Measurements from ENCODE around the gene PPEF1. TPM values are rescaled to one million over a fixed set of nuclear protein-coding genes. Genes with fewer than 3 reads are reported as not detected.
"Not testable (repeated sequence)": the region's sequence is repeated elsewhere in the genome, so short reads cannot be mapped to it uniquely, and the experiment has no call there.

Gene PPEF1
- total RNA-seq, 1 donor from 2014 or later = not detected

DNA sequence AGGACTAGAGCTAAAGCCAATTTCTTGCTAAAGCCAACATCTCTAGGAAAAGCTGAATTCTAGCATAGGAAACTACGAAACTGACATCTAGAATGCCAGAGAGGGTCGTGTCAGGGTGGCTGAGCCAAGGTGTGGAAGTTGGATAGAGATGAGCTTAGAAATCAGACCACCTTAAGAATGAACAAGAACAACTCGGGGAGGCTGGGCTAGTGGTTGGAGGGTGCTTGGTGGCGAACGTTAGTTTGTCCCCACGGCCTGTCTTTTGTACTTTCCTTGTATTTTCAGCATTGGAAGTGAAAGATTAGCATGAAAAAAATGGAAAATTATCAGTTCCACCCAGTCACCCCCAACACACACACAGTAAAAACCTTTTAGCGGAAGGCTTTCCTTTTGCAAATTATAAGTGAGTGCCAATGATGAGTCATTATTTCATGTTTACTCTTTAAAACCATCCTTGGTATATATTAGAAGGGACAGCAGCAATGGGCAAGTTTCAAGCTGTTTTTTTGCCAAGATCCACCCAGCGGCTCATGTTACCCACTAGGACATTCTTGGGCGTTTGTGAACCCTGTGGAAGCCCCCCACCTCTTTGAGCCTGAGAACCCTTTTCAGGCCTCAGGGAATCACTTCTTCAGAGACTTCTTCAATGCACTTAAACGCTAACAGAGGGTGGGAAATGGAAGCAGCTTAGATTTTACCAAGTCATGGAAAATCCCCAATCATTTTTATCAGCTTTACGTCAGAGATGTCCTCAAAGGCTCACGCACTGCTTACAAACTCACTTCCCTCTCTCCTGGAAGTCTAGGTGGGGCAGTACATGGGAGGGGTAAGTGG, 4.9 kb upstream of the PPEF1 start:
- DNase-seq = peak; percentile 28

DNA sequence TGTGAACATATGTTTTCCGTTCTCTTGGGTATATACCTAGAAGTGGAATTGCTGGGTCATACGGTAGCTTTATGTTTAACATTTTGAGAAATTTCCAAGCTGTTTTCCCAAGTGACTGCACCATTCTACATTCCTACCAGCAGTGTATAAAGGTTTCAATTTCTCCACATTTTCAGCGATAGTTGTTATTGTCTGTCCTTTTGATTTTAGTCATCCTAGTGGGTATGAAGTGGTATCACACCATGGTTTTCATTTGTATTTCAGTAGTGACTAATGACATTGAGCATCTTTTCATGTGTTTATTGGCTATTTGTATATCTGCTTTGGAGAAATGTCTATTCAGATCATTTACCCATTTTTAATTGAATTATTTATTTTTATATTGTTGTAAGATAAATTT, 2.4 kb downstream of the PPEF1 start:
- no peak for DNase-seq

DNA sequence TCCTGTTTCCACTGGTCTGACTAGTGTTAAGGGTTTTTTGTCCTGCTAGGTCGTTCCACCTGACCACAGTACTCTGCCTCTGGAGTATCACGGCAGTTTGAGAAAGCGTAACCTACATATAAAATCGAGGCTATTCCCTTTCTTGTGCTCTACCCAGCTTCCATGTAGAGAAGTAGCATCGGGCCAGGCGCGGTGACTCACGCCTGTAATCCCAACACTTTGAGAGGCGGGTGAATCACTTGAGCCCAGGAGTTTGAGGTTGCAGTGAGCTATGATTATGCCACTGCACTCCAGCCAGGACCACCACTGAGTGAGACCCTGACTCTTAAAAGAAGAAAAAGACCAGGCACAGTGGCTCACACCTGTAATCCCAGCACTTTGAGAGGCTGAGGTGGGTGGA, 7.5 kb downstream of the PPEF1 start:
- no peak for DNase-seq

DNA sequence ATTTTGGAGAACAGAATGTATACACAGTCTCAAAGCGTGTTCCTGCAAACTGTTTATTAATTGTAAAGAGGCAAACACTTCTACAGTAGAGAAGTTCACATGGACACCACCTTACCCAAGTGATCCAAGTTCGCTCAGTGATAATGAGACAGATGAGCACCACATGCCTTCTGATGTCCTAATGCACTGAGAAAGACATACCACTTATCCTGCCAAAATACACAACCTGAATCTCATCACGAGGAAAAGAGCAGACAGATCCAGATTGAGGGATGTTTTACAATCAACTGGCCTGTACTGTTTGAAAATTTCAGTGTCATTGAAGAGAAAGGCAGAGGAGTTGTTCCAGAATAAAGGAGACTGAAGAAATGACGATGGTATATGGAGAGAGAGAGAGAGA, 12.4 kb downstream of the PPEF1 start:
- no peak for DNase-seq

DNA sequence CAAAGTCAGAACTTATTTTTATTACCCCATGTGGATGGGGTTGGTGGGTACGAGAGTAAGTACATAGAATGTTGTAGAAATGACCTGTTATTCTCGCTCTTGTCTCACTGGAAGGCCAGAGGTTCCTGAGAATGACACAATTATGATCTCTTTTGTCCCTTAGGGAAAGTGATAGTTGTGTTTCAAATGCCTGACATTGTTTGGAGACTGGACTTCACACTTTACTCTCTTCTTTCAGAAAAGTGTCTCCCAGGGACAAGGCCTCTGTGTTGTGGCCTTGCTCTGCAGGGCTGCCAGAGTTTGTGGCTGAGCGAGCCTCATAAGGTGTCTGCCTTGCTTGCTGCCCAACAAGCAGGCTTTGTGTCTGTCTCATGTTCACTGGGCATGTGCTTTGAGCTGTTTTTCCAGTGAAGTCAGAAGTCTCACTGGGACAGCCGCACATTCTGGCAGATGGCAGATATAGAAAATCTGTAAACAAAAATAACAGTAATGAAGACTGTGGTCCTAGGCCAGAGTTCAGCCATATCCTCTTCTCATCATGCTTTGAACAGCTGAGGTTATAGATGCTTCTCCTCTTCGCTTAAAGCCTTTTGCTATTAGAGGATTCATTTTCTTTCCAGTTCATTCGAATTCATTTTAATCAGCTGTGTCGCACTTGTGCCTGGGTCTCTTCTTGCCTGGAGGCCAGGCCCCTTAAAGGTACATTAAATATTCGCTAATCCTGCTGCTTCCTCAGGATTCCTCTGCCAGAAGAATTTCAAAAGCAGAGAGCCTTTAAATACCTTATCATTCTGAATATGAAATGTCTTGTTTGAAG, 14.4 kb downstream of the PPEF1 start:
- no peak for DNase-seq

DNA sequence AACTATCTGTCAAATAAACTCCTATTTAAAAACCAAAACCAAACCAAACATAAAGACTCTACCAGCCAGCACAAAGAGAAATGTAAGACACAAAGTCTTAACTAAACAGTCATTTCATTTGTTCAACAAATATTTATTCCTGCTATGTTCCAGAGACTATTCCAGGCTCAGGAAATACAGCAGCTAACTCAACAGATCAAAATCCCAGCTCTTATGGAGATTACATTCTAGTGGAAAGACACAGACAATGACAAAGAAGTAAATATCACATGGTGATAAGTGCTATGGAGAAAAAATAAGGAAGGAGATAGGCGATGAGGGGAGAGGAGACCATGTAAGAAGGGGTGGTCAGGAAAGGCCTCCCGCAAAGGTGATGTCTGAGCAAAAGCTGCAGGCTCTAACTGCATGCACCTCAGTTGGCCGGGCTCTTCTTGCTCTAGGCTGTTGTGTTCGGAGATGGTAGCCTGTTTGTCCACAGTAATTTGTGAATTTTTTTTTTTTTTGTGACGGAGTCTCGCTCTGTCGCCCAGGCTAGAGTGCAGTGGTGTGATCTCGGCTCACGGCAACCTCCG, 15.1 kb downstream of the PPEF1 start:
- DNase-seq = no peak

DNA sequence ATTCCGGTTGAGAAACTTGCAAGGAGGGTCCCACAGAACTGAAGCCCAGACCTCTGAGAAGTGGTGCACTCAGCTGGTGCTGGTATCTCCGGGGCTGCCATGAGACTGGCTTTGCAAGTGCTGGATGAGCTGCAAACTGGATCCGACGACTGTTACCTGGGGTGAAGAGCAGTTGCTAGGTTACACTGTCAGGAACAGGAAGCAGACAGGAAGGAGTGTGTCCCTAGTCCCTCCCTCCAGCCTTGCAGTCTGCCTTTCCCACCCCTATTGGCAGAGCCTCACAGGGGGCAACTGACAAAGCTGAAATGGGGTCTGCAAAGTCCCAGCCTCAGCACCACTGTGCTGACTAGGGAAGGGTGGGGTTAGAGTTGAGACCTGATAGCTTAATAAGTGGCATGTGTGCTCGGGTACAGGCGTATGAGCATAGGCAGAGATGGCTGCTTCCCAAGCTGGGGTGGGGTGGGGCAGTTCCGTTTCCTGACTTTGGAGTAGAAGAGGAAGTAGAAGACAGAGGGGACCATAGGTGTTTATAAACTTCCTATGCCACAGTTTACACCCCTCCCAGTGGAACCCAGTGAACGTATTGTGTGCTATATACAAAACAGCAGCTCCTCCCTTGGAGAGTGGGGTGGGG, 18.0 kb downstream of the PPEF1 start:
- DNase-seq = no peak

DNA sequence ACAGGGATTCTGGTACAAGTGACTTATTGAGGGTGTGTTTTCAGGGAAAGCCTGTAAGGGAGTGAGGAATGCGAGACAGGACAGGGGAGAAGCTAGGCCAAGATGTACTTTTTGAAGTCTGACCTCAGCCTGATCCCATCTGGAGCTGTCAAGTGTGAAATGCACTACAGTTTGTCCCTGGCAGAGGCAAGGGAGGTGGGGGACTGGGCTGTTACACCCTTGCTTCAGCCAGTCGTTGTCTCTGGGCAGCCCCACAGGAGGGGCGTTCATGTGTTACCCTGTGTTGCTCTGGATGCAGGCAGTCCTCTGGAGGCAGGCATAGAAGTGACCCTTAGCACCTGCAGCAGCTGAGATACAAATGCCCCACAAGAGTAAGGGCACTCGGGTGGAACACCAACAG, 25.8 kb downstream of the PPEF1 start:
- no peak for DNase-seq

DNA sequence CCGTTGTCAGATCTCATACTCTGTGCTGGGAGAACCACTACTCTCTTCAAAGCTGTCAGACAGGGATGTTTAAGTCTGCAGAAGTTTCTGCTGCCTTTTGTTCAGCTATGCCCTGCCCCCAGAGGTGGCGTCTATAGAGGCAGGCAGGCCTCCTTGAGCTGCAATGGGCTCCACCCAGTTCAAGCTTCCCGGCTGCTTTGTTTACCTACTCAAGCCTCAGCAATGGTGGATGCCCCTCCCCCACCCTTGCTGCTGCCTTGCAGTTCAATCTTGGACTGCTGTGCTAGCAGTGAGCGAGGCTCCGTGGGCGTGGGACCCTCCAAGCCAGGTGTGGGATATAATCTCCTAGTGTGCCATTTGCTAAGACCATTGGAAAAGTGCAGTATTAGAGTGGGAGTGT, 32.2 kb downstream of the PPEF1 start:
- not testable (repeated sequence) for DNase-seq

DNA sequence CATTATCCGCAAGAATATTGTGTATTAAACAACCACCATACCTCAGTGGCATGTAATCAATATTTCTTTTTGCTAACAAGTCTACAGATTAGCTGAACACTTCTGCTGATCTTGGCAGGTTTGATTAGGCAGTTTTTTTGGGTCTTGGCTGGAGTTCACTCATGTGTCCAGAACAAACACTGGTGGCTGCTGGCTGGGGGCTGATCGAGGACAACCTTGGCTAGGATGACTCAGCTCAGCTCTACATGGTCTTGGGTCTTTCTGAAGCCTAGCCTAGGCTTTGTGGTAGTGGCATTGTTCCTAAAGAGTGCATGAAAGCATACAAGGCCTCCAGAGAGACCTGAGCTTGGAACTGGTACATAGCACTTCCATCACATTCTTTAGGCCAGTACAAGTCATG, 41.1 kb downstream of the PPEF1 start:
- DNase-seq = no peak

DNA sequence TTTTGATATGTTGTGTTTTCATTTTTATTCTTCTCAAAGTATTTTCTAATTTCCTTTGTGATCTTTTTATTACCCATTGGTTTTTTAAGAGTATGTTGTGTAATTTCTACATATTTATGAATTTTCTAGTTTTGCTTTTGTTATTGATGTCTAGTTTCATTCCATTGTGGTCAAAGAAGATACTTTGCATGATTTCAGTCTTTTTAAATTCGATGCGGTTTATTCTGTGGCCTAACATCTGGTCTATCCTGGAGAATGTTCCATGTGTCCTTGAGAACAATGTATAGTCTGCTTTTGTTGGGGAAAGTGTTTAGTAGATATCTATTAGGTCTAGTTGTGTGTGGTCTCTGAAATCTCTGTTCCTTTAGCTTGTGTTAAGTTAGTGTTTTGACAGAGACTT, 46.2 kb downstream of the PPEF1 start:
- no peak for DNase-seq

DNA sequence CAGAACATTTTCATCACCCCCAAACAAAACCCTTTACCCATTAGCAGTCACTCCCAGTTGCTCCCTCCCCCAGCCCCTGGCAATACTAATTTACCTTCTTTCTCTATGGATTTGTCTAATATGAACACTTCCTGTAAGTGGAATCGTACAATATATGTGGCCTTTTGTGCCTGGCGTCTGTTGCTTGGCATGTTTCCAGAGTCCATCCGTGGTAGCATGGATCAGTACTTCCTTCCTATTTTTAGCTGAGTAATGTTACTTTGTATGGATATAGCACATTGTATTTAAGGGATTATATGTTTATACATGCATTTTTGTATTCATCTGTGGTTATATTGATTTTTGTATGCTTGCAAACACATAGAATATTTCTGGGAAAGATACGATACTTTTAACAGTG, 48.2 kb downstream of the PPEF1 start:
- DNase-seq = peak; percentile 51

DNA sequence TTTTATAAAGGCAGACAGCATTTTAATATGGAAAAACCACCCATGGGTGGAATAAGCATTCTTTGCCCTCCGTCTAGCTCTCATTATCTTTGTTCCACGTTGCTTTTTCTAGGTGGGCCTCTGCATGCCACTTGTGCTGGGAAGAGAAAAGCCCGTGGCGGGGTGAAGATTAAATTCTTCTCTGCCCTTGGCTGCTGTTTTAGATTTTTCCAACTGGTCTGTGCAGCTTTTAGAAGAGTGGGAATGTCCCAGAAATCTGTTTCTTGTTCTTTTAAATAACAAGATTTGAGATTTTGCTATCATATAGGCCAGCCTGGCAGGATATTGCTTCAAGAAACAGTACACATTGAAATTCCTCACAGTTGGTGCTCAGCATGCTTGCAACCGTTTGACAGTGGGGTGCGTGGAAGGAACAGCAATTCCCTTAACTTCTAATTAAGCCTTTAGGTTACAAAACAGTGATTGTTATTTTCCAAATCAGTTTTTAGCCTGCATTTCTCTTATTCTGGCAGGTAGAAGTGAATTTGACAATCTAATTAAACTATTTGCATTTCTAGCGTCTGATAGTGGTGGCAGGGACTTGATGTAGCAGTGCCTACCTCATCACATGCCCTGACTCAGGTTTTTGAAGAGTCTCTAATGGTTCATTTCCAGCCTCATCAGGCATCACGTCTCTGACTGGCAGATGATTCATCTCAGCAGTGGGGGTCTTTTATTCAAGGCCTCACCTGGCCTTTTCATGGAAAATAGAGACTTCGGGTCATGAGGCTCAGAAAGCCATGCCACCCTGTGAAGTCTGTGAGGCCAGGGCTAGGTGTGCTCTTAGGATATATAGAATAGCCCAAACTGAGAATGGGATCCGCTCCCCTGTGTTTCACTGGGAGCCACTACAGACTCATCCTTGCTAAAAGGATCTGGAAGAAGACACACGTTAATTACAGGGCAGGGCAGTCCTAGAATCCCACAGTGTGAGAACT, 50.8 kb downstream of the PPEF1 start:
- DNase-seq = no peak

DNA sequence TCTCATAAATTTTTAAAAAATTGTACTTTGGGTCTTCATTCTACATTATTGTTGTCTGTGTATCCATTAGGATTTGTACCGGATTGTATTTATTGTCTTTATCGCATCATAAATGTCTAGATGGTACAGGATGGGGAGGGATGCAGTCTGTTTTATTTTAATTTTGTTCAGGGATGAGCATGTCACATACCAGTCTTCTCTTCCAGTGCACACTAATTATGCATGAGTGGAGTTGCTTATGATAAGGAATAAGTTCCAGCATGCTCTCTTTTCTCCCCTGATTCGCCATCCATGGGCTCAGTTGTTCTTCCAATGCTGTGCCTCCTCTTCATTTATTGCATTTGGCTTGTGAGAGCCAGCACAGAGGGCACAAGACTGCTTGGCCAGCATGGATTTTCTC, 54.3 kb downstream of the PPEF1 start:
- DNase-seq = no peak

DNA sequence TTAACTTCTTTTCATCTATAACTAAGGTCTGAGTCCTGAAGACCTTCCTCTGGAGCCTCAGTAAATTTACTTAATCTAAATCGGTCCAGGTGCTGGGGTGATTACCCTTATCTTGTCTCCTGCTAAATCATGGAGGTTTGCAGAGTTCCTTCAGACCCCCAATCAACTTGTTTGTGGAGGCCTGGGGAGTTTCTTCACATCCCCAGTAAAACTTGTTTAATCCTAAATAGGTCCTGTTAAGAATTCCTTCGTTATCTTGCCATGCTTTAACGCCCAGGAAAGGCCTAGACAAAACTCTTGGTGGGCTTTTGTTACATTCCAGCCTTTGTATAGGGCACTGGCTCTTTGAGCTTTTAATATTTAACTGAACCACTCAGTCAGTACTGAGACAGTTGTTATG, 55.7 kb downstream of the PPEF1 start:
- DNase-seq = not testable (repeated sequence)

DNA sequence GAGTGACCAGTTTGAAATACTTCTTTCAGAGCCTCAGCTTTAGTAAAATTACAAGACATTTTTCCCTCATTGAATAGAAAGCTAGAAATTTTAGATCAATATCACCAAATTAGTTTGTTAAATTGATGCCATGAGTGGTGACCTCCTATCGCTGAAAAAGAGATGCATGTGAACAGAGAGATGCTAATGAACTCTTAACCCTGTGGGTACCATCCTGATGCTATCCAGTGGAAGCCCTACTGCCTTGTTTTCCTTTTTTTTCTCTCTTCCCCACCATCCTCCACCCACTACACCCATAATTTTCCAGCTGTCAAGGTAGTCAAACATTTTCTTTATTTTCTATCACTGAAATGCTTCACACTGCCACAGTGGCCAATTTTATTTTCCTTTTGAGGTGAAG, 61.9 kb downstream of the PPEF1 start:
- DNase-seq = no peak

DNA sequence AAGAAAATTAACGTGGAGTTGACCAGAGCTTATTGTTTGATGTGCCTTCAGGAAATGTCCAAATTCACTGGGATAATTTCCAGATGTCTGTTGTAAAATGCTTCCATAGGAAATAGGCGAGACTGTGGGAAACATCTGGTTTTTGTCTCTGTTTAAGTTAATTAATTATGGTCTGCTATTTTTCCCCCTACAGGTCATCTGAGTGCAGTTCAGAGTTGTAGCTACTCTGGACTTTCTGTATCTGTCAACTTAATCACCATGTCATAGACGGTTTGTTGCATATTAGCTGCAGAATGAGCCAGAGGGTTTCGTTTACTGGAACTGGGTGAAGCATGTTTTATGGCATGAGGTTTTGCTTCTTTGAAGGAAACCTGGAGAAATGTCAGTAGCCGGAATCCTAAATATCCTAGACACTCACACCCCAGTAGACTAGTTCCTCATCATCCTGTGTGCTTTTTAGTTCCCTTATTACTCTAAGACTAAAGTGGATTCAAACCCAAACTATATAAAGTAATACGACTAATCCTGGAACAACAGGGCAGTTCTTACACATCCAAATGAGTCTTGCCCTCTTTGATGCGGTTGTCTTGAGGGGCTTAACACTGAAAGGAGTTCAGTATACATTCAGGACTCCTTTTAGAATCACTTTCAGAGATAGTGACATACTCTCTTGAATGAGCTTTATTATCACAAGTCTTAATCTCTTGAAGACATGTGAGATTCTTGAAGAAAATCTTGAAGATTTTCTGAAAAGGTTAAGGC, 62.5 kb downstream of the PPEF1 start:
- DNase-seq = no peak

DNA sequence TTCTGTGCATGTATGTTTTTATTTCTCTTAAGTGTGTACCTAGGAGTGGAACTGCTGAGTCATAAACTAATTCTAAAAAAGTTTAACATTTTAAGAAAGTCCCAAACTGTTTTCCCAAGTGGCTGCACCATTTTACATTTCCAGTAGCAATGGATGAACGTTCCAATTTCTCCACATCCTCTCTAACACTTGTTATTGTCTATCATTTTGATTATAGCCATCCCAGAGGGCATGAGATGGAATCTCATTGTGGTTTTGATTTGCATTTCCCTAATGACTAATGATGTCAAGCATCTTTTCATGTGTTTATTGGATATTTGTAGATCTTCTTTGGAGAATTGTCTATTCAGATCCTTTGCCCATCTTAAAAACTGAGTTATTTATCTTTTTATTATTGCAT, 82.5 kb downstream of the PPEF1 start:
- no peak for DNase-seq

DNA sequence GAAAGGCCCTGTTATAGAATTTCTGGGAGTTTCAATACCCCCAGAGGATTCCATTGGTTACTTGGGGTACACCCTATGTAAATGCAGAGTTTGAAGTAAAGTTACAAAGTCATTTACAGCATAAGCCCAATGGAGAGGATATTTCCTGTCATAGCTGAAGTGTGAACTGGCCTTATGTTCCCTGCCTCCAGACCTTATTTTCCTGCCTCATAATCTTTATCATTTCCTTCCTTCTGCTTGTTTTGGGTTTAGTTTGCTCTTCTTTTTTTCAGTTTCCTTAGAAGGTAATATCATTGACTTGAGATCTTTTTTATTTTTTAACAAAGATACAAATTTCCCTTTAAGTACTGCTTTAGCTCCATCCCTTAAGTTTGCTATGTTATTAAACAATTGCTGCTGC, 85.4 kb downstream of the PPEF1 start:
- DNase-seq = peak; percentile 4

DNA sequence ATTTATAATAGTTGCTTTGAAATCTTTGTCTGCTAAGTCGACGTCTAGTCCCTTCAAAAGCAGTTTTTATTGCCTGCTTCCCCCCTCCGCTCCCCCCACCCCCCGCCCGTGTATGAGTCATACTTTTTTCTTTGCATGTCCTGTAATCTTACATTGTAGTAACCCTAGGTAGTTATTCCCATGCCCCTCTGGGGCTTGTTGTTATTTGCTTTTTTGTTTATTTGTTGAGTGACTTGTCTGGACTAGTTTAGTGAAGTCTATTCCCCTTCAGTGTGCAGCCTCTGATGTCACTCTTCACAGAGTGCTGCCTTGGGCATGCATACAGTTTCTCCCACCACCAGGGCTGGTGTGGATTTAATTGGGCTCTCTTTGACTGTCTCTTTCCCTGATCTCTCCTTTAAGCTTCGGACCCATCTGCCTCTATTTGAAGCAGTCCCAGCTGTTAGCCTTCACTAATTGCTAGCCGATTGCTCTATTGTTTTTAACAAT, 86.2 kb downstream of the PPEF1 start:
- DNase-seq = peak; percentile 2

DNA sequence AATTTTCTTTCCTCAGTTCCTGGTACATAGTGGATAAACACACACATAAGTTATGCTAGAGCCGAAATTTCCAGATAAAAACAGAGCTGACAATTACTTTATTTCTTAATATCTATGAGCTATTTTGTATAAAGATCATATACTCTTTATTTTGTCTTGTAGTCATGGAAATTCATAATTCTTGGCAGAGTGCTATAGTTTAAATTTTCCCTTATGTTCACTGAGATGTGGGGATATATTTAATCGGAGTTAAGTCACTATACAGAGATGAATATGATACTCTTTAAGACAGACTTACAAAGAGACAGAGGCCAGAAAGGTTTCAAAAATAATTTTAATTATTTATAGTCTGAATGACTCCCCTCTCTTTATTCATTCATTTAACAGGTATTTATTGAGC, 89.7 kb downstream of the PPEF1 start:
- no peak for DNase-seq
